K562 (cell line): ENCODE results near the gene HPX. TPM values are rescaled to one million over a fixed set of nuclear protein-coding genes. Genes with fewer than 3 reads are reported as not detected.
A peak's percentile ranks its signal among the peaks of the same experiment; 100 is the strongest.

Experiments used
- CBX1 ChIP-seq: sonication (generic); IDR thresholded peaks from 2 replicates; pipeline ENCODE4 v1.6.1; 2016; ENCODE audit warnings: antibody characterized with exemption, low read depth, mild to moderate bottlenecking
- CBX3 ChIP-seq, 2 experiments: IDR thresholded peaks; 1 replicate in 1 of 2; 2 replicates in 1 of 2; pipeline ENCODE4 v1.6.1; 2012; ENCODE audit warnings: inconsistent platforms in 2 of 2, low read length in 2 of 2, borderline replicate concordance in 1 of 2, control low read depth in 1 of 2
- CCAR2 ChIP-seq: fragments of 200-400 bp; formaldehyde crosslinking; IDR thresholded peaks from 2 replicates; pipeline ENCODE4 v1.6.1; 2017; ENCODE audit warnings: mild to moderate bottlenecking, low read depth, low read length
- CREM ChIP-seq: IDR thresholded peaks from 2 replicates; pipeline ENCODE4 v1.6.1; 2014; ENCODE audit warnings: antibody characterized with exemption, low read depth
- DMBX1 ChIP-seq: fragments of 250-450 bp; sonication (Bioruptor Pico); IDR thresholded peaks from 2 replicates; pipeline ENCODE4 v1.8.0; 2022; ENCODE audit warnings: inconsistent platforms, mild to moderate bottlenecking, moderate library complexity, borderline replicate concordance
- E2F3 ChIP-seq: fragments of 250-450 bp; sonication (Bioruptor Pico); IDR thresholded peaks from 2 replicates; pipeline ENCODE4 v1.4.0; 2020; ENCODE audit warnings: mild to moderate bottlenecking
- EZH2 ChIP-seq: IDR thresholded peaks from 2 replicates; pipeline ENCODE4 v1.6.1; 2012; ENCODE audit warnings: low read depth, mild to moderate bottlenecking, inconsistent platforms, low read length, borderline replicate concordance
- HNRNPUL1 ChIP-seq: fragments of 200-400 bp; formaldehyde crosslinking; IDR thresholded peaks from 2 replicates; pipeline ENCODE4 v1.6.1; 2017; ENCODE audit warnings: low read length
- MBD2 ChIP-seq: sonication (generic); IDR thresholded peaks from 2 replicates; pipeline ENCODE4 v1.6.1; 2016; ENCODE audit warnings: low read depth, borderline replicate concordance
- MECOM ChIP-seq: fragments of 250-450 bp; sonication (Bioruptor Pico); IDR thresholded peaks from 2 replicates; pipeline ENCODE4 v1.8.0; 2022; ENCODE audit warnings: inconsistent platforms
- MITF ChIP-seq: IDR thresholded peaks from 2 replicates; pipeline ENCODE4 v1.6.1; 2014; ENCODE audit warnings: antibody characterized with exemption
- PHB ChIP-seq: fragments of 250-450 bp; sonication (Bioruptor Pico); IDR thresholded peaks from 2 replicates; pipeline ENCODE4 v1.5.0; 2021
- PHTF2 ChIP-seq: fragments of 250-450 bp; sonication (Bioruptor Pico); IDR thresholded peaks from 2 replicates; pipeline ENCODE4 v1.5.0; 2021; ENCODE audit warnings: mild to moderate bottlenecking
- RAD51 ChIP-seq: fragments of 450-650 bp; IDR thresholded peaks from 2 replicates; pipeline ENCODE4 v1.7.1; 2016; ENCODE audit warnings: low read depth, mild to moderate bottlenecking, borderline replicate concordance
- TOE1 ChIP-seq, 2 experiments: fragments of 450-650 bp in 1 of 2; sonication (generic) in 1 of 2; formaldehyde crosslinking in 1 of 2; IDR thresholded peaks; 2 replicates each; pipeline versions ENCODE4 v1.7.1 to v1.8.0; 2016 to 2022; ENCODE audit warnings: borderline replicate concordance in 2 of 2, mild to moderate bottlenecking in 2 of 2, antibody characterized with exemption in 1 of 2, inconsistent platforms in 1 of 2, low read depth in 1 of 2, missing genetic modification reagents in 1 of 2, moderate library complexity in 1 of 2
- XRCC4 ChIP-seq: IDR thresholded peaks from one replicate; pipeline ENCODE4 v1.6.1; 2011; ENCODE audit not compliant: insufficient read depth, insufficient read length; ENCODE audit errors: extremely low read depth
- ZNF507 ChIP-seq: conservative IDR thresholded peaks from 2 replicates; pipeline ENCODE4 v1.6.1; 2017; ENCODE audit warnings: missing genetic modification characterization, missing compliant biosample characterization
- polyA plus RNA-seq, 8 experiments: library from polyadenylated mRNA; depleted of rRNA in 4 of 8; stranded (reverse) in 5 of 8; unstranded in 3 of 8; fragments of >200 nt; fragmentation: Nextera tagmentation in 2 of 8; fragmentation: Illumina TruSeq in 1 of 8; extraction: Ambion mirVana in 2 of 8; extraction: Trizol in 1 of 8; gene quantifications; 2 replicates each; pipeline versions ENCODE4 v1.2.1 to v1.2.3, GENCODE V29; 2011 to 2014; ENCODE audit warnings: inconsistent platforms in 1 of 8, missing spikeins in 1 of 8
- total RNA-seq, 7 experiments: library from RNA; depleted of rRNA in 6 of 7; stranded (reverse); fragments of >200 nt in 6 of 7; fragmentation: Illumina TruSeq in 2 of 7; extraction: Trizol in 2 of 7; gene quantifications; 2 replicates each; pipeline versions ENCODE4 v1.2.1 to v1.2.3, GENCODE V29; 2011 to 2021; ENCODE audit warnings: low replicate concordance in 1 of 7
- TF ChIP-seq, protein P1 (sequence below): fragments of 250-450 bp; sonication (Bioruptor Pico); IDR thresholded peaks from 2 replicates; pipeline ENCODE4 v1.4.0; 2020
- TF ChIP-seq, protein P2 (sequence below): sonication (generic); formaldehyde crosslinking; IDR thresholded peaks from 2 replicates; pipeline ENCODE4 v1.8.0; 2023; ENCODE audit warnings: mild to moderate bottlenecking, missing genetic modification reagents

HPX gene
- total and polyA plus RNA-seq, 9 of the 15 experiments (the other 6 are each of a cell fraction or from before 2014, with no cell fraction given) = 0.12 to 1.2 (median 0.49) TPM; not detected in 1

- TF ChIP-seq, protein P1, sequence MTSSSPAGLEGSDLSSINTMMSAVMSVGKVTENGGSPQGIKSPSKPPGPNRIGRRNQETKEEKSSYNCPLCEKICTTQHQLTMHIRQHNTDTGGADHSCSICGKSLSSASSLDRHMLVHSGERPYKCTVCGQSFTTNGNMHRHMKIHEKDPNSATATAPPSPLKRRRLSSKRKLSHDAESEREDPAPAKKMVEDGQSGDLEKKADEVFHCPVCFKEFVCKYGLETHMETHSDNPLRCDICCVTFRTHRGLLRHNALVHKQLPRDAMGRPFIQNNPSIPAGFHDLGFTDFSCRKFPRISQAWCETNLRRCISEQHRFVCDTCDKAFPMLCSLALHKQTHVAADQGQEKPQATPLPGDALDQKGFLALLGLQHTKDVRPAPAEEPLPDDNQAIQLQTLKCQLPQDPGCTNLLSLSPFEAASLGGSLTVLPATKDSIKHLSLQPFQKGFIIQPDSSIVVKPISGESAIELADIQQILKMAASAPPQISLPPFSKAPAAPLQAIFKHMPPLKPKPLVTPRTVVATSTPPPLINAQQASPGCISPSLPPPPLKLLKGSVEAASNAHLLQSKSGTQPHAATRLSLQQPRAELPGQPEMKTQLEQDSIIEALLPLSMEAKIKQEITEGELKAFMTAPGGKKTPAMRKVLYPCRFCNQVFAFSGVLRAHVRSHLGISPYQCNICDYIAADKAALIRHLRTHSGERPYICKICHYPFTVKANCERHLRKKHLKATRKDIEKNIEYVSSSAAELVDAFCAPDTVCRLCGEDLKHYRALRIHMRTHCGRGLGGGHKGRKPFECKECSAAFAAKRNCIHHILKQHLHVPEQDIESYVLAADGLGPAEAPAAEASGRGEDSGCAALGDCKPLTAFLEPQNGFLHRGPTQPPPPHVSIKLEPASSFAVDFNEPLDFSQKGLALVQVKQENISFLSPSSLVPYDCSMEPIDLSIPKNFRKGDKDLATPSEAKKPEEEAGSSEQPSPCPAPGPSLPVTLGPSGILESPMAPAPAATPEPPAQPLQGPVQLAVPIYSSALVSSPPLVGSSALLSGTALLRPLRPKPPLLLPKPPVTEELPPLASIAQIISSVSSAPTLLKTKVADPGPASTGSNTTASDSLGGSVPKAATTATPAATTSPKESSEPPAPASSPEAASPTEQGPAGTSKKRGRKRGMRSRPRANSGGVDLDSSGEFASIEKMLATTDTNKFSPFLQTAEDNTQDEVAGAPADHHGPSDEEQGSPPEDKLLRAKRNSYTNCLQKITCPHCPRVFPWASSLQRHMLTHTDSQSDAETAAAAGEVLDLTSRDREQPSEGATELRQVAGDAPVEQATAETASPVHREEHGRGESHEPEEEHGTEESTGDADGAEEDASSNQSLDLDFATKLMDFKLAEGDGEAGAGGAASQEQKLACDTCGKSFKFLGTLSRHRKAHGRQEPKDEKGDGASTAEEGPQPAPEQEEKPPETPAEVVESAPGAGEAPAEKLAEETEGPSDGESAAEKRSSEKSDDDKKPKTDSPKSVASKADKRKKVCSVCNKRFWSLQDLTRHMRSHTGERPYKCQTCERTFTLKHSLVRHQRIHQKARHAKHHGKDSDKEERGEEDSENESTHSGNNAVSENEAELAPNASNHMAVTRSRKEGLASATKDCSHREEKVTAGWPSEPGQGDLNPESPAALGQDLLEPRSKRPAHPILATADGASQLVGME = 0 out of 2 replicates have a peak, but pooled peaks have one; percentile 29
- peak in 1 of 2 experiments; percentile 64; a peak in 1 of 3 replicates for TF ChIP-seq CBX3 (IDR thresholded peaks at IDR 0.05; ENCODE audit: borderline replicate concordance in 1 of 2, low read length in 2 of 2)
- TF ChIP-seq PHB = no peak
- no peak for TF ChIP-seq HNRNPUL1
- no peak for TF ChIP-seq ZNF507 (tag)
- TF ChIP-seq, protein P2, sequence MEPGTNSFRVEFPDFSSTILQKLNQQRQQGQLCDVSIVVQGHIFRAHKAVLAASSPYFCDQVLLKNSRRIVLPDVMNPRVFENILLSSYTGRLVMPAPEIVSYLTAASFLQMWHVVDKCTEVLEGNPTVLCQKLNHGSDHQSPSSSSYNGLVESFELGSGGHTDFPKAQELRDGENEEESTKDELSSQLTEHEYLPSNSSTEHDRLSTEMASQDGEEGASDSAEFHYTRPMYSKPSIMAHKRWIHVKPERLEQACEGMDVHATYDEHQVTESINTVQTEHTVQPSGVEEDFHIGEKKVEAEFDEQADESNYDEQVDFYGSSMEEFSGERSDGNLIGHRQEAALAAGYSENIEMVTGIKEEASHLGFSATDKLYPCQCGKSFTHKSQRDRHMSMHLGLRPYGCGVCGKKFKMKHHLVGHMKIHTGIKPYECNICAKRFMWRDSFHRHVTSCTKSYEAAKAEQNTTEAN (CRISPR knock-in tag) = no peak
- TF ChIP-seq TOE1 (IDR thresholded peaks at IDR 0.05; ENCODE audit: borderline replicate concordance) = peak; percentile 57; the same call in 1 of the 2 replicates
- TF ChIP-seq TOE1 (CRISPR knock-in tag; IDR thresholded peaks at IDR 0.05; ENCODE audit: borderline replicate concordance, low read depth) = 0 out of 2 replicates have a peak, but pooled peaks have one; percentile 51
- peak; percentile 55; the same call in 1 of the 2 replicates for TF ChIP-seq MBD2
- 0 out of 2 replicates have a peak, but pooled peaks have one; percentile 24 for TF ChIP-seq RAD51
- TF ChIP-seq E2F3 = no peak
- TF ChIP-seq MECOM (CRISPR knock-in tag) = no peak
- peak; percentile 46; the same call in 1 of the 2 replicates for TF ChIP-seq CBX1
- no peak for TF ChIP-seq MITF
- no peak for TF ChIP-seq CCAR2
- peak; percentile 68 for TF ChIP-seq CREM
- no peak for TF ChIP-seq DMBX1 (CRISPR knock-in tag)
- TF ChIP-seq EZH2 = no peak
- no peak for TF ChIP-seq PHTF2 (CRISPR knock-in tag)
- no peak for TF ChIP-seq XRCC4
Measured at GRCh38 chr11:6389905-6390717, 50.7 kb downstream of the HPX start, which contains the start of gene SMPD1 (continued).
